Tibial nerve (tissue), 4 donors: ENCODE measurements around the gene POU4F3. TPM values are rescaled to one million over a fixed set of nuclear protein-coding genes. Genes with fewer than 3 reads are reported as not detected.

Experiments used
- DNase-seq, 2 donors: peaks; one replicate each; pipeline ENCODE4 v3.0.0-alpha.2; 2019; ENCODE audit warnings: low spot score in 2 of 2
- H3K27ac ChIP-seq, 4 donors: fragments of 200-600 bp; sonication (generic) in 3 of 4; one replicate each; pipeline ENCODE4 v1.5.1; 2017 to 2019; ENCODE audit warnings: mild to moderate bottlenecking in 1 of 4
- H3K27me3 ChIP-seq, 2 donors: fragments of 200-600 bp; sonication (generic) in 1 of 2; one replicate each; pipeline versions ENCODE4 v1.5.1 to v1.6.0; 2017 to 2019
- H3K36me3 ChIP-seq, 3 donors: fragments of 200-600 bp; sonication (generic); one replicate each; pipeline ENCODE4 v1.5.1; 2018 to 2019
- H3K4me1 ChIP-seq, 4 donors: fragments of 200-600 bp; sonication (generic) in 3 of 4; one replicate each; pipeline ENCODE4 v1.5.1; 2017 to 2019
- H3K4me3 ChIP-seq, 4 donors: fragments of 200-600 bp; sonication (generic) in 3 of 4; one replicate each; pipeline ENCODE4 v1.5.1; 2017 to 2019; ENCODE audit warnings: mild to moderate bottlenecking in 1 of 4, moderate library complexity in 1 of 4
- H3K9me3 ChIP-seq, 4 donors: fragments of 200-600 bp; sonication (generic) in 3 of 4; one replicate each; pipeline ENCODE4 v1.5.1; 2017 to 2019
- EP300 ChIP-seq, 2 donors: sonication (generic); formaldehyde crosslinking; IDR thresholded peaks; one replicate each; pipeline ENCODE4 v1.6.1; 2017; ENCODE audit warnings: antibody characterized with exemption in 2 of 2, mild to moderate bottlenecking in 1 of 2
- POLR2A ChIP-seq, 2 donors: fragments of 450-650 bp; IDR thresholded peaks; one replicate each; pipeline ENCODE4 v1.6.1; 2017; ENCODE audit warnings: antibody characterized with exemption in 2 of 2, mild to moderate bottlenecking in 2 of 2, moderate library complexity in 2 of 2
- WGBS, 2 donors: methylation state at CpG; one replicate each; pipeline ENCODE4 v1.1.5; 2018; 5-methylcytosine and 5-hydroxymethylcytosine counted together
- total RNA-seq, 4 donors: library from RNA; depleted of rRNA; stranded (reverse); fragments of >200 nt; gene quantifications; one replicate each; pipeline ENCODE4 v1.1.0, GENCODE V29; 2016
- TF ChIP-seq, protein P1 (sequence below), 5 experiments: fragments of 200-600 bp in 3 of 5; fragments of 450-650 bp in 2 of 5; sonication (generic) in 3 of 5; IDR thresholded peaks; one replicate each; pipeline ENCODE4 v1.5.1; 2016 to 2019; ENCODE audit warnings: antibody characterized with exemption in 5 of 5, mild to moderate bottlenecking in 3 of 5, moderate library complexity in 2 of 5

Gene POU4F3
- total RNA-seq, 4 donors from 2014 or later = 0.21 to 0.22 TPM; not detected in 2

DNA sequence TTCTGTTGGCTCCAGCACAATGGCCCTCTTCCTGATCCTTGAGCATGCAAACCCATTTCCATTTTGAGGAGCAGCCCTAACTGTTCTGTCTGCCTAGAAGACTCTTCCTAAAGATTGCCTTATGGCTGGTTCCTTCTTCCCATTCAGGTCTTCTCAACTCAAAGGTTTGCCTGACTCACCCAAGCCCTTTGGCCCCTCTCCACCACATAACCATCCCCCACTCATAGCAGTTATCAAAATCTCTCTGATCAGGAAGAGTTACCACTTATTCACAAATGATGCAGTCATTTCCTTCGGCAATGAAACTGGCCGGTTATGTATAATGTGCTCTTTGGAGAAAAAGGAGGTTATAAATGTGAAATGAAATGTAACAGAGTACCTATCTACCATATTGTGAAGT is 8.9 kb upstream of the POU4F3 start:
- no peak for DNase-seq
- no peaks in the 10 kb centered on the region for H3K36me3 ChIP-seq
- 79 to 85% methylated on average over 2 of the region's 2 CpGs for WGBS, 2 donors
- no peak overlapping the region for H3K4me3 ChIP-seq
- peaks cover 0 to 31% of the 10 kb centered on the region in 2 donors for H3K27me3 ChIP-seq
- H3K27ac ChIP-seq = no peak overlapping the region
- no peaks in the 10 kb centered on the region for H3K9me3 ChIP-seq
- no peaks in the 10 kb centered on the region for H3K4me1 ChIP-seq
- TF ChIP-seq POLR2A (IDR thresholded peaks at IDR 0.05) (no peak), EP300 (IDR thresholded peaks at IDR 0.05) (no peak)
- TF ChIP-seq, protein P1, sequence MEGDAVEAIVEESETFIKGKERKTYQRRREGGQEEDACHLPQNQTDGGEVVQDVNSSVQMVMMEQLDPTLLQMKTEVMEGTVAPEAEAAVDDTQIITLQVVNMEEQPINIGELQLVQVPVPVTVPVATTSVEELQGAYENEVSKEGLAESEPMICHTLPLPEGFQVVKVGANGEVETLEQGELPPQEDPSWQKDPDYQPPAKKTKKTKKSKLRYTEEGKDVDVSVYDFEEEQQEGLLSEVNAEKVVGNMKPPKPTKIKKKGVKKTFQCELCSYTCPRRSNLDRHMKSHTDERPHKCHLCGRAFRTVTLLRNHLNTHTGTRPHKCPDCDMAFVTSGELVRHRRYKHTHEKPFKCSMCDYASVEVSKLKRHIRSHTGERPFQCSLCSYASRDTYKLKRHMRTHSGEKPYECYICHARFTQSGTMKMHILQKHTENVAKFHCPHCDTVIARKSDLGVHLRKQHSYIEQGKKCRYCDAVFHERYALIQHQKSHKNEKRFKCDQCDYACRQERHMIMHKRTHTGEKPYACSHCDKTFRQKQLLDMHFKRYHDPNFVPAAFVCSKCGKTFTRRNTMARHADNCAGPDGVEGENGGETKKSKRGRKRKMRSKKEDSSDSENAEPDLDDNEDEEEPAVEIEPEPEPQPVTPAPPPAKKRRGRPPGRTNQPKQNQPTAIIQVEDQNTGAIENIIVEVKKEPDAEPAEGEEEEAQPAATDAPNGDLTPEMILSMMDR (IDR thresholded peaks at IDR 0.05) = no peak

DNA sequence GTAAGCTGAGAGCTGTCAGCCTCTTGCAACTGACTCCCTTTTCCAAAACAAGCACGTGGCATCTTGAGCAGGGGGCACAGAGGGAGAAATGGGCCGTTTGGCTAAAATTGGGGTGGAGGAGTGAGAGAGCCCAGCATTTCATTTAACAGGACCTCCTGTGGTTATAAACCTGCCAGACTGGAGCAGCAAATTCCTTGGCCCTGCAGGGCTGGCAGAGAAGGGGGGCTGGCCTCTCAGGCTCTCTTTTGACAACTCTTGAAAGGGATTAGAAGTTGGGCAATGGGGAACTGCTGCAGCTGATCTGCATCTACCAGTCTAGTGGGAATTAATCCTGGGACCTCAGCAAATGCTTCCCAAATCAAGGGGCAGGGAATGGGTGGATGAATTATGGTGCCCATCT is 7.2 kb upstream of the POU4F3 start:
- WGBS, 2 donors = 0% methylated on average over 2 of the region's 2 CpGs
- TF ChIP-seq EP300 (IDR thresholded peaks at IDR 0.05) (no peak), POLR2A (IDR thresholded peaks at IDR 0.05) (no peak)
- TF ChIP-seq, protein P1 (IDR thresholded peaks at IDR 0.05) = no peak
- no peaks in the 10 kb centered on the region for H3K9me3 ChIP-seq
- DNase-seq = no peak
- H3K4me3 ChIP-seq = no peak overlapping the region
- no peak overlapping the region for H3K27ac ChIP-seq
- no peaks in the 10 kb centered on the region for H3K36me3 ChIP-seq
- no peaks in the 10 kb centered on the region for H3K4me1 ChIP-seq
- peaks cover 0 to 47% of the 10 kb centered on the region in 2 donors for H3K27me3 ChIP-seq

DNA sequence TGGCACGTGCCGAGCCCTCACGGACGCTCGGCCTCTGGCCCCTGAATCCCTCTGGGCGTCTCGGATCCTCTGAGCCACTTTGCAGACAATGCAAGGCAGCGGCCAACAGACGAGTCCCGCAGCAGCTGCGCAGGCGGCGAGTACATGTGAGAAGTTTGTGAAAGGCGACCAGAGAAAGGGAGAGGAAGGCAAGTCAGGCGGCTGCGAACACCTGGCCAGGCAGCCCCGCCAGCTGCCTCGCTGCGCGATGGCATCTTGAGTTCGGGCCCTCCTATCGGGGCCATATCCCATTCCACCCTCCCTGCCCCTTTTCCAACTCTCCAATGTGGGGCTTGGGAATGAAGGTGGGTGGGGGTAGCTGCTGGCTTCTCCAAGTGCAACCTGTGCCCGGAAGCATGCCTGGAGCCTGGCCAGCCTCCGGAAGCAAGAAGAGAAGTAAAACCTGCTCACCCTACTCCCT is 4.5 kb upstream of the POU4F3 start:
- H3K36me3 ChIP-seq = no peaks in the 10 kb centered on the region
- DNase-seq = no peak
- whole genome bisulfite sequencing, 2 donors = 3 to 5% methylated on average over 14 to 24 of the region's 24 CpGs
- no peak overlapping the region for H3K27ac ChIP-seq
- H3K9me3 ChIP-seq = no peaks in the 10 kb centered on the region
- peaks cover 0 to 74% of the 10 kb centered on the region in 2 donors for H3K27me3 ChIP-seq
- no peak overlapping the region for H3K4me3 ChIP-seq
- TF ChIP-seq EP300 (IDR thresholded peaks at IDR 0.05) = no peak
- no peak for TF ChIP-seq POLR2A (IDR thresholded peaks at IDR 0.05)
- TF ChIP-seq, protein P1 (IDR thresholded peaks at IDR 0.05) = no peak
- peaks cover 0 to 6% (median 0%) of the 10 kb centered on the region in 4 donors for H3K4me1 ChIP-seq

DNA sequence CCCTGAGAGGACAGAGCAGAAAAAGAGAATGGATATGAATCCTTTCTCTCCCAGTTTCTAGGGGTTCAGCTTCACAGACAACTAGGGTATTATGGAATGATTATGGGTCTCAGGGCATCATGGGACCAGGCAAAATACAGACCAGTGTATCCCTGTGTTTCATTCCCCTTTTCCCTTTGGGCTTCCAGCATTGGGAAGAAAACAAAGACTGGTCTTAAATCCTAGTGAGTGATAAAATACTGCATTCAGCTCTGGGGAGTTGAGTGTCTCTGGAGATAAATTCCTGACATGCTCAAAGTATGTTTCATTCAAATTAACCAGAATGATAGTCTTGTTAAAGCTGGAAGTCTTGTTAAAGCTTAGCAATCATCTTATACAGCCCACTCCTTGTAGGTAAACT is 2.4 kb upstream of the POU4F3 start:
- DNase-seq = no peak
- H3K27ac ChIP-seq = no peak overlapping the region
- H3K27me3 ChIP-seq = peaks cover 0 to 93% of the 10 kb centered on the region in 2 donors
- peaks cover 0 to 16% (median 0%) of the 10 kb centered on the region in 4 donors for H3K4me1 ChIP-seq
- TF ChIP-seq, protein P1 (IDR thresholded peaks at IDR 0.05) = no peak
- TF ChIP-seq POLR2A (IDR thresholded peaks at IDR 0.05) (no peak), EP300 (IDR thresholded peaks at IDR 0.05) (no peak)
- no peaks in the 10 kb centered on the region for H3K9me3 ChIP-seq
- no peak overlapping the region for H3K4me3 ChIP-seq
- no peaks in the 10 kb centered on the region for H3K36me3 ChIP-seq

- TF ChIP-seq EP300 (IDR thresholded peaks at IDR 0.05) (no peak), POLR2A (IDR thresholded peaks at IDR 0.05) (no peak)
- TF ChIP-seq, protein P1 (IDR thresholded peaks at IDR 0.05) = no peak
- DNase-seq = no peak
- peaks cover 0 to 16% (median 0%) of the 10 kb centered on the region in 4 donors for H3K4me1 ChIP-seq
- WGBS, 2 donors = 3 to 4% methylated on average over 32 to 34 of the region's 34 CpGs
- peaks cover 0 to 95% of the 10 kb centered on the region in 2 donors for H3K27me3 ChIP-seq
- H3K4me3 ChIP-seq = no peak overlapping the region
- H3K27ac ChIP-seq = no peak overlapping the region
- no peaks in the 10 kb centered on the region for H3K9me3 ChIP-seq
- H3K36me3 ChIP-seq = no peaks in the 10 kb centered on the region
Measured at GRCh38 chr5:146337264-146337904, 1.3 kb upstream of the POU4F3 start.
